Sigmoid colon (tissue), 4 donors: ENCODE results near the gene IMP4.

Experiments
- EP300 ChIP-seq, 4 donors: sonication (generic); formaldehyde crosslinking; IDR thresholded peaks; one replicate each; pipeline ENCODE4 v1.6.1; 2017; ENCODE audit warnings: antibody characterized with exemption in 4 of 4
- POLR2A ChIP-seq, 2 donors: fragments of 450-650 bp; IDR thresholded peaks; one replicate each; pipeline ENCODE4 v1.6.1; 2016; ENCODE audit warnings: antibody characterized with exemption in 2 of 2, mild to moderate bottlenecking in 2 of 2, moderate library complexity in 2 of 2
- POLR2AphosphoS5 ChIP-seq, 4 donors: sonication (generic); formaldehyde crosslinking; IDR thresholded peaks; one replicate each; pipeline ENCODE4 v1.6.1; 2017; ENCODE audit warnings: antibody characterized with exemption in 4 of 4
- TF ChIP-seq, protein P1 (sequence below), 4 experiments: fragments of 450-650 bp in 3 of 4; fragments of 200-600 bp in 1 of 4; IDR thresholded peaks; one replicate each; pipeline ENCODE4 v1.5.1; 2016 to 2019; ENCODE audit warnings: antibody characterized with exemption in 4 of 4, mild to moderate bottlenecking in 3 of 4, moderate library complexity in 2 of 4

DNA sequence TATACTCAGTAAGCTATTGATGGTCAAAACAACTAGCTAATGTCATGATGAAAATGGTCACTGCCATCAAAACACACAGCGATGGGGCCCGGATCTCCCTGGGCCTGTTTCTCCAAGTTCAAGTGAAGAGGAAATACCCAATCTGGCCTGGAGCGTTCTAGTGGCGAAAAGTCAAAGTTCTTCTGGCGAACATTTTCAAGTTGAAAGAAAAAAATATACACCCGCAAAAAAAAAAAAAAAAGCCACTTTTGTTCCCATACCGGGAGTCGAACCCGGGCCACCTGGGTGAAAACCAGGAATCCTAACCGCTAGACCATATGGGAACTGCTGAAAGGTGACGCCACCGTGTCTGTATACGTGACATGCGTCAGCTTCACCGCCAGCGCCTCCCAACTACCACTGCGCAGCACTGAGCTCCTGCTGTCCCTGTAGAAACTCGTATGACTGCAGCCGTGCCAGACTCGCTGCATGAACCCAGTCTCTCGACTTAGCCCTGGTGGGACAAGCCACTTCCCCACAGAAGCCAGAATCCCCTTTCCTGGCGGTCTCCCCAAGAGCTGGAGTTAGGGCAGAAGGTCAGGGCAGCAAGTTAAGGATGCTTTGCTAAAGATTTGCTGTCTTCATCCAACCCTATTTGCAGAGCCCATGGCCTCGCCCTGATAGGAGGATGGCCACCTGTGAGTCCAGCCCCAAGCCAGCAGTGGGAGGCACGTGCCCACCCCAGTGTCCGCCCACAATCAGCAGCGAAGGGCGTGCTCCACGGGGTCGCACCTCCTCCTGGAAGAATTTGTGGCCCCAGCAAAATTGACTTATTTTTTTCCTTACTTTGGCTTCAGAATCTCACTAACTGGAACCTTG, 5.6 kb upstream of the IMP4 start:
- TF ChIP-seq, protein P1, sequence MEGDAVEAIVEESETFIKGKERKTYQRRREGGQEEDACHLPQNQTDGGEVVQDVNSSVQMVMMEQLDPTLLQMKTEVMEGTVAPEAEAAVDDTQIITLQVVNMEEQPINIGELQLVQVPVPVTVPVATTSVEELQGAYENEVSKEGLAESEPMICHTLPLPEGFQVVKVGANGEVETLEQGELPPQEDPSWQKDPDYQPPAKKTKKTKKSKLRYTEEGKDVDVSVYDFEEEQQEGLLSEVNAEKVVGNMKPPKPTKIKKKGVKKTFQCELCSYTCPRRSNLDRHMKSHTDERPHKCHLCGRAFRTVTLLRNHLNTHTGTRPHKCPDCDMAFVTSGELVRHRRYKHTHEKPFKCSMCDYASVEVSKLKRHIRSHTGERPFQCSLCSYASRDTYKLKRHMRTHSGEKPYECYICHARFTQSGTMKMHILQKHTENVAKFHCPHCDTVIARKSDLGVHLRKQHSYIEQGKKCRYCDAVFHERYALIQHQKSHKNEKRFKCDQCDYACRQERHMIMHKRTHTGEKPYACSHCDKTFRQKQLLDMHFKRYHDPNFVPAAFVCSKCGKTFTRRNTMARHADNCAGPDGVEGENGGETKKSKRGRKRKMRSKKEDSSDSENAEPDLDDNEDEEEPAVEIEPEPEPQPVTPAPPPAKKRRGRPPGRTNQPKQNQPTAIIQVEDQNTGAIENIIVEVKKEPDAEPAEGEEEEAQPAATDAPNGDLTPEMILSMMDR (IDR thresholded peaks at IDR 0.05), result no peak
- TF ChIP-seq POLR2AphosphoS5 (IDR thresholded peaks at IDR 0.05) (no peak), POLR2A (IDR thresholded peaks at IDR 0.05) (no peak), EP300 (IDR thresholded peaks at IDR 0.05) (no peak)
